HEK293T (cell line): ENCODE results near the gene NAV2.

Experiments
- CTCF ChIA-PET: fragments of 350-600 bp; formaldehyde crosslinking; extraction: SDS; loops from one replicate; lab custom pipeline; 2021; ENCODE audit warnings: antibody characterized with exemption, inconsistent platforms; lab: Yijun Ruan, JAX
- POLR2A ChIA-PET: fragments of 350-600 bp; formaldehyde crosslinking; extraction: SDS; loops from one replicate; lab custom pipeline; 2020; ENCODE audit warnings: antibody characterized with exemption, inconsistent platforms; lab: Yijun Ruan, JAX
- DNase-seq: peaks from one replicate; pipeline ENCODE4 v3.0.0; 2012; ENCODE audit warnings: mixed read lengths; ENCODE audit errors: extremely low spot score
- ARNT ChIP-seq: fragments of 450-650 bp; IDR thresholded peaks from 2 replicates; pipeline ENCODE4 v1.6.1; 2017; ENCODE audit warnings: mild to moderate bottlenecking
- BHLHE40 ChIP-seq: fragments of 450-650 bp; IDR thresholded peaks from 2 replicates; pipeline ENCODE4 v1.6.1; 2016; ENCODE audit warnings: mild to moderate bottlenecking, moderate library complexity, borderline replicate concordance
- CTBP1 ChIP-seq: fragments of 450-650 bp; IDR thresholded peaks from 2 replicates; pipeline ENCODE4 v1.6.1; 2016; ENCODE audit warnings: borderline replicate concordance
- ELF4 ChIP-seq: fragments of 450-650 bp; IDR thresholded peaks from 2 replicates; pipeline ENCODE4 v1.6.1; 2017; ENCODE audit warnings: antibody characterized with exemption
- FOXA1 ChIP-seq: fragments of 450-650 bp; IDR thresholded peaks from 2 replicates; pipeline ENCODE4 v1.6.1; 2016; ENCODE audit warnings: mild to moderate bottlenecking
- FOXK2 ChIP-seq: fragments of 450-650 bp; IDR thresholded peaks from 2 replicates; pipeline ENCODE4 v1.6.1; 2016; ENCODE audit warnings: mild to moderate bottlenecking
- FOXM1 ChIP-seq: fragments of 450-650 bp; IDR thresholded peaks from 2 replicates; pipeline ENCODE4 v1.6.1; 2017; ENCODE audit warnings: mild to moderate bottlenecking, borderline replicate concordance
- HDGF ChIP-seq: fragments of 450-650 bp; IDR thresholded peaks from 2 replicates; pipeline ENCODE4 v1.6.1; 2017; ENCODE audit warnings: antibody characterized with exemption, borderline replicate concordance
- L3MBTL2 ChIP-seq: fragments of 450-650 bp; conservative IDR thresholded peaks from 2 replicates; pipeline ENCODE4 v1.6.1; 2016; ENCODE audit warnings: mild to moderate bottlenecking
- LEF1 ChIP-seq: fragments of 450-650 bp; IDR thresholded peaks from 2 replicates; pipeline ENCODE4 v1.6.1; 2017; ENCODE audit warnings: mild to moderate bottlenecking, borderline replicate concordance
- NFRKB ChIP-seq: fragments of 450-650 bp; IDR thresholded peaks from 2 replicates; pipeline ENCODE4 v1.6.1; 2016; ENCODE audit warnings: mild to moderate bottlenecking, moderate library complexity
- PKNOX1 ChIP-seq: fragments of 450-650 bp; IDR thresholded peaks from 2 replicates; pipeline ENCODE4 v1.6.1; 2016
- SP1 ChIP-seq: fragments of 450-650 bp; IDR thresholded peaks from 2 replicates; pipeline ENCODE4 v1.6.1; 2017
- SUZ12 ChIP-seq: fragments of 450-650 bp; IDR thresholded peaks from 2 replicates; pipeline ENCODE4 v1.6.1; 2016; ENCODE audit warnings: mild to moderate bottlenecking
- TARDBP ChIP-seq: fragments of 450-650 bp; IDR thresholded peaks from 2 replicates; pipeline ENCODE4 v1.6.1; 2016
- ZNF384 ChIP-seq: fragments of 450-650 bp; IDR thresholded peaks from 2 replicates; pipeline ENCODE4 v1.6.1; 2016

The NAV2 gene

DNA sequence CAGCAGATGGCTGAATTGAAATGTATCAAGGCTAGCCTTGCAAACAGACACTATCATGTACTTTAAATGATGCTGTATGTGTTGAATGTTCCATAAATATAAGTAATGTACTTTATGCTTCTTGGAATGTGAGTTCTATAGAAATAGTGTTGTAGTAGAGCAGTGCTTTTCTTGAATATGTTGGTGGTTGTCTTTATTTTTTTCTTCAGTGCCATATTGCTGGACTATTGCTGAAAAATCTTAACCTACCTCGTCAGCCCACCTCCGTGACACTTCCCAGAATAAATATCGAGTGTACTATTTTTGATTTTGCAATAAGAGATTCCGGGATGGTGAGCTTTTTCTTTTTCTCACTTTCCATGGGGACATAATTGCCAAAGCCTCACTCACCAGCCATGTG is 153.9 kb downstream of the NAV2 start:
- ChIA-PET CTCF (no interaction called here), POLR2A (no interaction called here)

GRCh38 chr11:19867064-19867463 is 154.4 kb downstream of the NAV2 start:
- no peak for DNase-seq
- TF ChIP-seq LEF1 (no peak), BHLHE40 (no peak)
- CTCF ChIA-PET, result no interaction called here
- POLR2A ChIA-PET, result no interaction called here

More for the DNA sequence above, 153.9 kb downstream of the NAV2 start:
- DNase-seq, result no peak
- TF ChIP-seq NFRKB, result no peak
- TF ChIP-seq LEF1, result no peak
- no peak for TF ChIP-seq CTBP1
- no peak for TF ChIP-seq SUZ12
- no peak for TF ChIP-seq L3MBTL2
- TF ChIP-seq PKNOX1, result no peak
- TF ChIP-seq SP1, result no peak
- TF ChIP-seq FOXA1, result no peak
- no peak for TF ChIP-seq BHLHE40
- TF ChIP-seq ARNT, result no peak

DNA sequence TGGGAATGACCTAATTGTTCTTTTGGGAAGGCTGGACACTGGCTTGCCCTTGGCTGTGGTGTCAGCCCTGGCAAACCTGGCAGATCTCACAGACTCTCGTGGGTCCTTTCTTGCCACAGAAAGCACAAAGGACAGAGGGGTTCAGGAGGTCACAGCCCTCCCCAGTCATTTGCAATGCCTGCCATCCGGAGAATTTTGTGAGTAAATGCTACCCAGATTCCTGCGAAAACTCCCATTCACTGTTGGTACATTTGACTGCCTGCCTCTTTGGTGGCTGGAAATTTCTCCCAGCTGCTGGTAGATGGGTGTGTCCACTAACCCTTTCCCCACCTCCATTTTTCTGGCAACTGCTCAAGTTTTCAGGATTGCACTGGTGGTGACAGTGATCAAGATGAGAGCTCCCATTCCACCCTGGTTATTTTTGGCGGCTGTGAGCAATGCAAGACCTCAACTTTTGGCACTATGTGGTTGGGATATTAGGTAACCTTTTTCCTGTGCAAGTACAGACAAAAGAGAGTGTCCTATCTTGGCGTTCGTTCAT is 155.7 kb downstream of the NAV2 start:
- CTCF ChIA-PET, result interaction anchor here (0.7 kb wide), 1 partner anchor 35 kb away, joined by 3 read pairs; no protein-coding TSS in a partner anchor
- DNase-seq, result no peak
- TF ChIP-seq HDGF (no peak), CTBP1 (no peak), SP1 (no peak), LEF1 (no peak), PKNOX1 (no peak), ZNF384 (no peak), NFRKB (no peak), FOXK2 (no peak)
- POLR2A ChIA-PET, result no interaction called here

DNA sequence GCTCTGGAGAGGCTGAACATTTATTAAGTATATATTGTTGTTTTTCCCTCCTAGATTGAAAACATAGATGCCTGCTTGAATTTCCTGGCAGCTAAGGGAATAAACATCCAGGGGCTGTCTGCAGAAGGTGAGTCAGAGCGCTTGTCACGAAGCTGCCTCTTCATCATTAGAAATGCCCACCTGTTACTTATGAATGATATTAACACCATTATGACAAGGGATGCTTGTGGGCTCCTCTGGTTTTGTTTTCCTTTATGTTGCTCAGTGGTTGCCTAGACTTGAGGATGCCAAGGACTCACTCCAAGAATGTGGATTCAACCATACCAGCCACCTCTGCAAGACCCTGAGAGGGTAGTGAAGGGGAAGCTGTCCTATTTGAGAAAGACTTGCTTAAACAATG is 156.2 kb downstream of the NAV2 start:
- no peak for DNase-seq
- CTCF ChIA-PET, result no interaction called here
- no peak for TF ChIP-seq BHLHE40
- no peak for TF ChIP-seq CTBP1
- TF ChIP-seq ZNF384, result no peak
- TF ChIP-seq FOXA1, result no peak
- no peak for TF ChIP-seq L3MBTL2
- TF ChIP-seq HDGF, result no peak
- no peak for TF ChIP-seq PKNOX1
- POLR2A ChIA-PET, result no interaction called here

- TF ChIP-seq FOXM1 (no peak), TARDBP (no peak), LEF1 (no peak), SUZ12 (no peak), PKNOX1 (no peak), CTBP1 (no peak), NFRKB (no peak), FOXA1 (no peak), ARNT (no peak), ELF4 (no peak), FOXK2 (no peak), SP1 (no peak), BHLHE40 (no peak), ZNF384 (no peak), L3MBTL2 (no peak), HDGF (no peak)
- DNase-seq, result no peak
- POLR2A ChIA-PET, result no interaction called here
- CTCF ChIA-PET, result no interaction called here
Measured at GRCh38 chr11:19869466-19869865, 156.8 kb downstream of the NAV2 start.

GRCh38 chr11:19869946-19870589 is 157.4 kb downstream of the NAV2 start:
- CTCF ChIA-PET, result no interaction called here
- POLR2A ChIA-PET, result no interaction called here
- no peak for DNase-seq
- no peak for TF ChIP-seq ARNT
- TF ChIP-seq NFRKB, result no peak
- no peak for TF ChIP-seq FOXA1
- TF ChIP-seq FOXK2, result no peak
- TF ChIP-seq FOXM1, result no peak
- no peak for TF ChIP-seq PKNOX1
- no peak for TF ChIP-seq LEF1
- TF ChIP-seq L3MBTL2, result no peak
